T-helper 2 cell (primary cell): Measurements from ENCODE around the gene PLEKHA3.
"Not testable (repeated sequence)": the region's sequence is repeated elsewhere in the genome, so short reads cannot be mapped to it uniquely, and the experiment has no call there.

Experiments used
- DNase-seq, 5 experiments: peaks; one replicate each; pipeline versions ENCODE4 v3.0.0 to v3.0.0-alpha.2; 2012 to 2022

PLEKHA3 gene

DNA sequence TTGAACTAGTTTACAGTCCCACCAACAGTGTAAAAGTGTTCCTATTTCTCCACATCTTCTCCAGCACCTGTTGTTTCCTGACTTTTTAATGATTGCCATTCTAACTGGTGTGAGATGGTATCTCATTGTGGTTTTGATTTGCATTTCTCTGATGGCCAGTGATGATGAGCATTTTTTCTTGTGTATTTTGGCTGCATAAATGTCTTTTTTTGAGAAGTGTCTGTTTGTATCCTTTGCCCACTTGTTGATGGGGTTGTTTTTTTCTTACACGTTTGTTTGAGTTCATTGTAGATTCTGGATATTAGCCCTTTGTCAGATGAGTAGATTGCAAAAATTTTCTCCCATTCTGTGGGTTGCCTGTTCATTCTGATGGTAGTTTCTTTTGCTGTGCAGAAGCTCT is 45.2 kb downstream of the PLEKHA3 start:
- not testable (repeated sequence) for DNase-seq

DNA sequence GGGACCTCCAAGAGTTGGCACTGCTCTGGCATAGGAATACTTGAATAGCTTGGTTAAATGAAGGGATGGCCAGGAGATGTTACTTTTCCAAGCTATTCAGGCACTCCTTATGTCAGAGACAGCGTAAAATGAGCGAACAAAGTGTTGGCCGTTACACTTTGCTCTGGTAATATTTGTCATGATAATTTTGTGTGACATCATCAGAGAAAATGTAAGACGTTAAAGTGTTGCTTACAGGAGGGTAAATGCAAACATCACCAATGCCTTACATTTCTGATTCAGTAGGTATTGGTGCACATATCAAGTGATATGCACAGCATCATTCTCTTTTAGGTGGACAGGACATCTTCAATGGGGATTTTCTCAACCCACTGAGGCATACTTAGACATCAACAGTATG is 46.0 kb downstream of the PLEKHA3 start:
- DNase-seq = no peak

DNA sequence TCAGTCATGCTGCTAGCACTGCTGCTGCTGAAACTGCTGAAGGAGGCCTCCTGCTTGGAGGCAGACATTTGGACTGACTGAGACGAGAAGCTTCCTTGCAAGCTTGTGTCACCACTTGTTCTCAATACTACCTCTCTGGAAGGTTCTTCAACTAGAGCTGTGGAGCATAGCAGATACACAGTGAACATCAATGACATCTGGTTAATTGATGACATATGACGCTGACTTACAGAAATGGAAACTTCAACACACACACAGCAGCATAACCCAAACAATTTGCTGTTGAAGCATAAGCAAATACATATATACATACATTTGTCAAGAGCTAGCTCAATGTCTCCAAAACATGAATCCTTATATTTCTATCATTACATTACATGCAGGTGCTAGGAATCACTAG is 47.3 kb downstream of the PLEKHA3 start:
- DNase-seq = no peak

DNA sequence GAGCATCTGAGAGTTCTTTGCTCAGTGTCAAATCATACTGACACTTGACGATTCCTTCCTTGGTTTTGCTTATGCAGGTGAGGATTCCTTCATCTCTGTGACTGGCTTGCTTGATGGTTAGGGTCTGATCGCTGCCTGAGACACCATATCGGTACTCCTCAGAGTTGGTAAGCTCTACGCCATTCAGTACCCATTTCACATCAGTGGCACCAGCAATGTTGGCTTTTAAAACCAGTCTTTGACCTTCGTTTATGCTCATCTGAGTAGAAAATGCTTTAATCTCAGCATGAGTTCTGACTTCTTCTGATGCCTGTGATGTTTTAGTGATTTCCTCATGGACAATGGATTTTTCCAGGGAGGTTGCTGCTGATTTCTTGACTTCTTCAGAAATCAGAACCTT is 48.4 kb downstream of the PLEKHA3 start:
- DNase-seq = no peak

DNA sequence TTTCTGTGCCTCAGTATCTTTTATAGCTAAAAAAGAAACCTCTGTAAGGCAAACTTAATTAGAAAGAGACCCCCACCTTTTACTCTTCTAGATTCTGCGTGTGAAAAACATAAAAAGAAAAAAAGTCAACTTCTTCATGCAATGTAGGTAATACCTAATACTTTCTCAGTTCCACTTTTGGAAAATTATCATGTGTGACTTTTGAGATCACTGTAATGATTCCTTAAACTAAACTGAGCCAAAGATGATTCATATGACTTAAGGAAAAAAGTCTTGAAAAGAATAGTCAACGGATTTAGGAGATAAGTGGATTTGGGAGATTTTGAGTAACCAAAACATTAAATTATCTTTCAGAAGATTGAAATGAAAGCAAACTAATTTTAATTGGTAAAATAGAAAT is 48.9 kb downstream of the PLEKHA3 start:
- no peak for DNase-seq

DNA sequence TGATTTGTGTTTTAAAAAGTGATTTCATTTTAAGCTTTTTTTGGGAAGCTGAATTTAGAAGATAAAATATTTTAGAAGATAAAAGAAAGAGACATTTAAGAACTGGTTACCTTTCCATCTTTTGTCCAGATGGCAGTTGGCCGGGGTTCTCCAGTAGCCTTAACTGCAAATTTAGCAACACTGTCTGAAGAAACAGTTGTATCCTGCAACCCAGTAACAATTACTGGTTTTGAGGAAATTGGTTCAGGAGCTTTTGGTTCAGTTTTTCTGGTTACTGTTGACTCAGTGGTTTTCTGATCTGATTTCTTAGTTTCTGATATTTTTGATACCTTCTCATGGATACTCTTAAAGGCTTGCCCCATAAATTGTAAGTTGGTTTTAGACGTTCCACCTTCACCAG is 49.9 kb downstream of the PLEKHA3 start:
- no peak for DNase-seq

DNA sequence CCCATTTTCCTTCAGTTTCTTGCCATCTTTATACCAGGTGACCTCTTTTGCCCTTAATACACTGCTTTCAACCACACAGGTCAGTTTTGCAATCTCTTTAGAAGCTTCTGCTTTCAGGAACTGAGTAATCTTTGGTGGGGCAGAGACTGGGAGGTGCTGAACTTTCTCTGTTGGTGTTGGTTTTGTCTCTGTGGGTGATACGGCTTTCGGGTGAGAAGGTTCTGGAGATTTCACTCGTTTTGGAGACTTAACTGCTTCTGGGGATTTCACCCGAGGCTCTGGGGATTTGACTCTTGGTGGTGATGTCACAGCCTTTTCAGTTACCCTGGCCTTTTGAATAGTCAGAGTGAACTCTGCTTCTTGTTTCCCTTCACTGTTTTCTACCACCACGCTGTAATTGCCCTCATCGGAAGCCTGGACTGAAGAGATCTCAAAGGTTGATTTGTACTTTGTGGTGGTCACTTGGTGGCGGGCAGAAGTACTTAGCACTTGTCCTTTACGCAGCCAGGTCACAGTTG is 50.4 kb downstream of the PLEKHA3 start:
- DNase-seq = peak in 1 of 5 experiments; percentile 74

DNA sequence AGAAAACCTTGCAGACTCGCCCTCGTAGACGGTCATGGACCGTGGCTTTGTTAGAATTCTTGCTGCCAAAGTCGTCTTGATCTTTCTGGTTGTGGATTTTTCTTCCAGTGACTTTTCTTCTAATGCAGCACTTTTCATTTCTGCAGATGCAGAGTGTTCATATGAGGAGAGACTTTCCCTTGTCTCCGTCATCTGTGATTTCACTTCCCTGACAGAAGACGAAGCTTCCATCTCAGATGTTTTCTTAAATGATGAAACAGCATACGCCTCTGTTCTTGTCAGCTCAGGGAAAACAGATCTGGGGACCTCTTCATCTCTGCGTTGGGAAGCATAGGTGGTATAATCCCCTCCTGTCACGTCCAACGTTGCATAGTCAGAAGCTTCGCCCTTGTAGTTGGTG is 50.9 kb downstream of the PLEKHA3 start:
- no peak for DNase-seq

DNA sequence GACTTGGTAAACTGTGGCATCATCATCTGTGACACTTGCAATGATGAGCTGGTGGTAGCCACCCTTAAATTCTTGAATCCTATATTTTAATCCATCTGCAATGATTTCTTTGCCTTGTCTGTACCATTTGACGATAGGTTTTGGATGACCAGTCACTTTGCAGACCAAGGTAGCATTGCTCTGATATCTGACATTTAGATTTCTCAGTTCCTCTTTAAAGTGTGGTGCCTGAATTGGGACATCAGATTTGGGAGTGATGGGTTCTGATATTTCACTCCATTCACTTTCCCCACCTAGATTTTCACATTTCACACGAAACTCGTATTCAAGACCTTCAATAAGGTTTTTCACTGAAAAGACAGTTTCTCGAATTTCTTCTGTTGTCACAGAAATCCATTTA is 55.8 kb downstream of the PLEKHA3 start:
- DNase-seq = no peak

DNA sequence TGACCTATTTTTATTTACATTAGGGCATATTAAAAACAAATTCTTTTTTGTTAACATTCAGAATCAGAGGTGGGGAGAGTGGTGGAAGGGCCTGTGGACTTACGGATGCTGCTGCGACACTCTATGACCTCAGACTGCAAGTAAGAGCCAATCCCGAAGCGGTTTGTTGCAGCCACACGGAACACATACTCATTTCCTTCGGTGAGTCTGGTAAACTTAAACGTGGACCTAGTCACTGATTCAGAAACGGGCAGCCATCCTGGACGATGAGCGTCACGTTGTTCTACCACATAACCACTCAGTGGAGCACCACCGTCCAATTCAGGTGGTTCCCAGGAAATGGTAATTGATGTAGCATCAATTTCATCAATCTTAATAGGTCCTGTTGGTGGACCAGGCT is 61.9 kb downstream of the PLEKHA3 start:
- DNase-seq = no peak

DNA sequence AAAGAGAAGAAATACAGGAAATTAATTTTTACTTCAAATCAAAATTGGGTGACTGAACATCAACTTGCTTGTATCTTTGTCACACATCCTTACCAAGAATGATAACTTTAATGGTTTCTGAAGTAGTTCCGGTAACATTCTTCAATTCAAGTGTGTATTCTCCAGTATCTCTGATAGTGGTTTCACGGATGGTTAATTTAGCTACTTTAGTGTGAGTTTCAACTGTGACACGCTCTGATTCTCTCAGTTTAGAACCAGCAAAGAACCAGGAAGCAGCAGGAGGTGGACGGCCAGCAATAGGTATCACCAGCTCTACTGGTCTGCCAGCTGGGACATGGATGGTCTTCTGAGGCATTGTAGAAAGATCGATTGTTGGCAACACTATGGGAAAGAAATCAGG is 62.3 kb downstream of the PLEKHA3 start:
- DNase-seq = no peak

DNA sequence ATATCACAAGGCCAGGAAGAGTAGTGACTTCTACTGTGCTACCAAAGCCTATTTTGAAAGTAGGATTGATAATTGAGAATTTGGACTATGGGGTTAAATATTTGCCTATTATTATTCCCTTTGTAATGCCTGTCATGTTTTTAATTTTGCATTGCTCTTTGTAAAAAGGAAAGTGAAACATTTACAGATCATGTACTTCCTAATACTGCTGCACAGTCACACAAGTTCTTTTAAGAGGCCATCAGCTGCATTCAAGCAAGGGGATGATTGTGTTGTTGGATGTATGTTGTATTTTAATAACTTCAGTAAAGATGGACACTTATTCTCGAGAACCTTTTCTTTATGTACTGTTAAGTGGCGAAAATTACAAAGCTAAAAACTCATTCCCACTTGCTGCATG is 70.1 kb downstream of the PLEKHA3 start:
- DNase-seq = no peak

DNA sequence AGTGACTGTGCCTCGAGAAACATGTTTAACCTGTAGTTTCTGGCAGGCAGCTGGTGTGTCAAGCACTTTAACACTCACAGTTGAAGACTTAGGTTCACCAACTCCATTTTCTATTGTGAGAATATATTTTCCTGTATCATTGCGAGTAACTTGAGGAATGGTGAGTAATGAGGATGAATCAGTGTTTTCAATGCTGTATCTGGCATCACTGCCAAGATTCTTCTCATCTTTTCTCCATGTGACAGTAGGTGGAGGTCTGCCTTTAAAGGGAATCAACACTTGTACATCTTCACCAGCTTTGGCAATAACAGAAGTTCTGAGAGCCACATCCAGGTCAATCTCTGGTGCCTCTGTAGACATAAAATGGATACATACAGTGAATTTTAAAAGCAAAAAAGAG is 72.8 kb downstream of the PLEKHA3 start:
- no peak for DNase-seq
